Astrocyte (in vitro differentiated cells and primary cell): ENCODE measurements around the gene TLL1.

ENCODE experiments used
- CTCF ChIP-seq: IDR thresholded peaks from 2 replicates; pipeline ENCODE4 v1.5.1; 2011; ENCODE audit warnings: low read depth, mild to moderate bottlenecking, inconsistent platforms, low read length, moderate library complexity; ENCODE audit not compliant: insufficient read depth
- EZH2 ChIP-seq: IDR thresholded peaks from 2 replicates; pipeline ENCODE4 v1.6.1; 2012; ENCODE audit warnings: mild to moderate bottlenecking, low read length, inconsistent platforms; ENCODE audit not compliant: insufficient read depth

GRCh38 chr4:165828928-165829327, 44.1 kb upstream of the TLL1 start:
- TF ChIP-seq CTCF (no peak), EZH2 (no peak)
